Measurements from ENCODE around the gene NCAM1. TPM values are rescaled to one million over a fixed set of nuclear protein-coding genes. Genes with fewer than 3 reads are reported as not detected.

NCAM1 gene
- total and polyA plus RNA-seq, 9 of the 15 experiments (the other 6 are each of a cell fraction or from before 2014, with no cell fraction given), result 0.09 to 0.23 TPM; not detected in 7

GRCh38 chr11:113243696-113244095 is 282.5 kb downstream of the NCAM1 start (continued):
- no peak for TF ChIP-seq CHAMP1 (IDR thresholded peaks at IDR 0.05)
- TF ChIP-seq ZNF197 (CRISPR knock-in tag; IDR thresholded peaks at IDR 0.05; ENCODE audit: low read depth), result no peak
- TF ChIP-seq POLR2H (tag; IDR thresholded peaks at IDR 0.05; ENCODE audit: low read depth), result no peak
- TF ChIP-seq ATF2 (CRISPR knock-in tag; IDR thresholded peaks at IDR 0.05), result no peak
- TF ChIP-seq RFX1 (IDR thresholded peaks at IDR 0.05), result no peak
- TF ChIP-seq TRIM24 (IDR thresholded peaks at IDR 0.05), result no peak
- no peak for TF ChIP-seq PBX2 (CRISPR knock-in tag; IDR thresholded peaks at IDR 0.05; ENCODE audit: low read depth)
- no peak for TF ChIP-seq PBX2 (tag; conservative IDR thresholded peaks at IDR 0.05; ENCODE audit: low read depth)
- no peak for TF ChIP-seq E2F5 (CRISPR knock-in tag; IDR thresholded peaks at IDR 0.05)

Measured in K562 (cell line).